Caco-2 (cell line): ENCODE results near the gene PPP1R27. TPM values are rescaled to one million over a fixed set of nuclear protein-coding genes. Genes with fewer than 3 reads are reported as not detected.

Experiments used
- BruUV-seq: library from RNA; stranded (reverse); fragments of 400-500 nt; replicated peaks from 2 replicates; lab custom pipeline; 2021; lab: Mats Ljungman, UMichigan
- CTCF ChIA-PET: fragments of 300-600 bp; sonication (Branson Sonifier 250); formaldehyde crosslinking; loops from one replicate; lab custom pipeline; 2022; ENCODE audit warnings: antibody characterized with exemption; lab: Charles Lee
- POLR2A ChIA-PET: fragments of 300-600 bp; sonication (Branson Sonifier 250); formaldehyde crosslinking; loops from one replicate; lab custom pipeline; 2022; ENCODE audit warnings: antibody characterized with exemption; lab: Charles Lee
- DNase-seq, 2 experiments: peaks; one replicate each; pipeline versions ENCODE4 v3.0.0 to v3.0.0-alpha.2; 2020 to 2022
- H3K27me3 ChIP-seq: replicated peaks from 2 replicates; pipeline ENCODE4 v1.6.0; 2011; ENCODE audit warnings: low read length; ENCODE audit not compliant: control insufficient read depth, insufficient read depth
- H3K36me3 ChIP-seq: 2 replicates; pipeline ENCODE4 v1.5.1; 2011; ENCODE audit warnings: low read length; ENCODE audit not compliant: control insufficient read depth, insufficient read depth
- H3K4me1 ChIP-seq: fragments of 250-450 bp; sonication (Bioruptor Pico); 2 replicates; pipeline ENCODE4 v1.5.1; 2020; ENCODE audit warnings: mild to moderate bottlenecking
- H3K4me3 ChIP-seq: 2 replicates; pipeline ENCODE4 v1.5.1; 2011; ENCODE audit warnings: low read depth, mild to moderate bottlenecking, control low read depth, low read length
- H3K9me3 ChIP-seq: fragments of 250-450 bp; sonication (Bioruptor Pico); 2 replicates; pipeline ENCODE4 v1.5.1; 2020; ENCODE audit warnings: mild to moderate bottlenecking, moderate library complexity
- H3K27ac Mint-ChIP-seq: one replicate; pipeline ENCODE4 v1.8.0; 2022; ENCODE audit warnings: mixed read lengths; ENCODE audit not compliant: unreplicated experiment
- H3K27me3 Mint-ChIP-seq: one replicate; pipeline ENCODE4 v1.8.0; 2022; ENCODE audit warnings: mixed read lengths; ENCODE audit not compliant: insufficient read depth, unreplicated experiment
- H3K36me3 Mint-ChIP-seq: one replicate; pipeline ENCODE4 v1.8.0; 2022; ENCODE audit warnings: mild to moderate bottlenecking, mixed read lengths; ENCODE audit not compliant: insufficient read depth, unreplicated experiment
- H3K4me1 Mint-ChIP-seq: one replicate; pipeline ENCODE4 v1.8.0; 2022; ENCODE audit warnings: low read depth, mixed read lengths; ENCODE audit not compliant: unreplicated experiment
- H3K4me3 Mint-ChIP-seq: one replicate; pipeline ENCODE4 v1.8.0; 2022; ENCODE audit warnings: mild to moderate bottlenecking, moderate library complexity, mixed read lengths; ENCODE audit not compliant: unreplicated experiment
- H3K9me3 Mint-ChIP-seq: one replicate; pipeline ENCODE4 v1.8.0; 2022; ENCODE audit warnings: mixed read lengths; ENCODE audit not compliant: unreplicated experiment
- intact Hi-C: fragments of 100-400 bp; cut with micrococcal nuclease; formaldehyde crosslinking; loops from one replicate; pipeline ENCODE4 v1.10.0; 2022; ENCODE audit not compliant: unreplicated experiment
- total RNA-seq: library from RNA; stranded (reverse); gene quantifications from 2 replicates; pipeline ENCODE4 v1.2.3, GENCODE V29; 2022
- TF ChIP-seq, protein P1 (sequence below), 2 experiments: fragments of 200-600 bp in 1 of 2; IDR thresholded peaks; 1 replicate in 1 of 2; 2 replicates in 1 of 2; pipeline versions ENCODE4 v1.5.1 to v1.8.0; 2011 to 2022; ENCODE audit warnings: antibody characterized with exemption in 1 of 2, control low read depth in 1 of 2, inconsistent platforms in 1 of 2, low read depth in 1 of 2, low read length in 1 of 2, mild to moderate bottlenecking in 1 of 2, moderate library complexity in 1 of 2; ENCODE audit not compliant: insufficient read depth in 1 of 2, severe bottlenecking in 1 of 2, unreplicated experiment in 1 of 2

The PPP1R27 gene
- total RNA-seq, 1 experiment from 2014 or later, result 0.93 TPM

GRCh38 chr17:81814748-81815645 is 19.9 kb downstream of the PPP1R27 start:
- Mint-ChIP-seq H3K36me3 (no peaks in the 10 kb centered on the region), H3K27ac (no peak overlapping the region), H3K9me3 (no peaks in the 10 kb centered on the region), H3K4me1 (peaks cover 6% of the 10 kb centered on the region), H3K27me3 (no peaks in the 10 kb centered on the region), H3K4me3 (no peak overlapping the region)
- peak; percentile 69 to 77 for DNase-seq
- Histone ChIP-seq H3K9me3 (no peaks in the 10 kb centered on the region), H3K36me3 (no peaks in the 10 kb centered on the region), H3K27me3 (no peaks in the 10 kb centered on the region), H3K4me3 (no peak overlapping the region), H3K4me1 (peaks cover 9% of the 10 kb centered on the region)
- TF ChIP-seq, protein P1, sequence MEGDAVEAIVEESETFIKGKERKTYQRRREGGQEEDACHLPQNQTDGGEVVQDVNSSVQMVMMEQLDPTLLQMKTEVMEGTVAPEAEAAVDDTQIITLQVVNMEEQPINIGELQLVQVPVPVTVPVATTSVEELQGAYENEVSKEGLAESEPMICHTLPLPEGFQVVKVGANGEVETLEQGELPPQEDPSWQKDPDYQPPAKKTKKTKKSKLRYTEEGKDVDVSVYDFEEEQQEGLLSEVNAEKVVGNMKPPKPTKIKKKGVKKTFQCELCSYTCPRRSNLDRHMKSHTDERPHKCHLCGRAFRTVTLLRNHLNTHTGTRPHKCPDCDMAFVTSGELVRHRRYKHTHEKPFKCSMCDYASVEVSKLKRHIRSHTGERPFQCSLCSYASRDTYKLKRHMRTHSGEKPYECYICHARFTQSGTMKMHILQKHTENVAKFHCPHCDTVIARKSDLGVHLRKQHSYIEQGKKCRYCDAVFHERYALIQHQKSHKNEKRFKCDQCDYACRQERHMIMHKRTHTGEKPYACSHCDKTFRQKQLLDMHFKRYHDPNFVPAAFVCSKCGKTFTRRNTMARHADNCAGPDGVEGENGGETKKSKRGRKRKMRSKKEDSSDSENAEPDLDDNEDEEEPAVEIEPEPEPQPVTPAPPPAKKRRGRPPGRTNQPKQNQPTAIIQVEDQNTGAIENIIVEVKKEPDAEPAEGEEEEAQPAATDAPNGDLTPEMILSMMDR (IDR thresholded peaks at IDR 0.05; ENCODE audit: insufficient read depth in 1 of 2, low read depth in 1 of 2, low read length in 1 of 2, severe bottlenecking in 1 of 2, unreplicated experiment in 1 of 2), result no peak
- BruUV-seq, result no TSS peak
- intact Hi-C loops, result no loop called here
- ChIA-PET POLR2A (no interaction called here), CTCF (interaction anchor here (0.6 to 2.0 kb wide), 4 partner anchors 11 to 796 kb away, joined by 3 to 8 read pairs (median 4); no protein-coding TSS in a partner anchor)

- Mint-ChIP-seq H3K9me3 (peaks cover 6% of the 10 kb centered on the region), H3K4me1 (peaks cover 14% of the 10 kb centered on the region), H3K27me3 (peaks cover 6% of the 10 kb centered on the region), H3K4me3 (no peak overlapping the region), H3K27ac (no peak overlapping the region), H3K36me3 (peaks cover 7% of the 10 kb centered on the region)
- BruUV-seq, result no TSS peak
- Histone ChIP-seq H3K4me3 (no peak overlapping the region), H3K27me3 (no peaks in the 10 kb centered on the region), H3K36me3 (no peaks in the 10 kb centered on the region), H3K9me3 (no peaks in the 10 kb centered on the region), H3K4me1 (peaks cover 9% of the 10 kb centered on the region)
- intact Hi-C loops, result no loop called here
- DNase-seq, result no peak
- TF ChIP-seq, protein P1 (IDR thresholded peaks at IDR 0.05; ENCODE audit: insufficient read depth in 1 of 2, low read depth in 1 of 2, low read length in 1 of 2, severe bottlenecking in 1 of 2, unreplicated experiment in 1 of 2), result no peak
- ChIA-PET POLR2A (no interaction called here), CTCF (interaction anchor here (2.0 kb wide), 1 partner anchor 12 kb away, joined by 8 read pairs; no protein-coding TSS in a partner anchor)
Measured at GRCh38 chr17:81813861-81814683, 20.8 kb downstream of the PPP1R27 start.

- H3K9me3 ChIP-seq, result no peaks in the 10 kb centered on the region
- Mint-ChIP-seq H3K4me1 (peaks cover 14% of the 10 kb centered on the region), H3K27me3 (peaks cover 6% of the 10 kb centered on the region), H3K4me3 (no peak overlapping the region), H3K9me3 (peaks cover 6% of the 10 kb centered on the region), H3K27ac (no peak overlapping the region), H3K36me3 (peaks cover 8% of the 10 kb centered on the region)
- intact Hi-C loops, result no loop called here
- no peaks in the 10 kb centered on the region for H3K36me3 ChIP-seq
- no peaks in the 10 kb centered on the region for H3K27me3 ChIP-seq
- ChIA-PET POLR2A (no interaction called here), CTCF (no interaction called here)
- peaks cover 9% of the 10 kb centered on the region for H3K4me1 ChIP-seq
- BruUV-seq, result no TSS peak
- DNase-seq, result no peak
- no peak overlapping the region for H3K4me3 ChIP-seq
- TF ChIP-seq, protein P1 (IDR thresholded peaks at IDR 0.05; ENCODE audit: insufficient read depth in 1 of 2, low read depth in 1 of 2, low read length in 1 of 2, severe bottlenecking in 1 of 2, unreplicated experiment in 1 of 2), result no peak
Measured at GRCh38 chr17:81813371-81813684, 21.5 kb downstream of the PPP1R27 start.
